Pancreas (tissue), 10 donors: ENCODE data around the gene XYLT1. TPM values are rescaled to one million over a fixed set of nuclear protein-coding genes. Genes with fewer than 3 reads are reported as not detected.
A peak's percentile ranks its signal among the peaks of the same experiment; 100 is the strongest.

Source experiments
- ATAC-seq, 4 donors: fragments of 200-7000 bp; cut with Tn5 transposase; one replicate each; pipeline versions ENCODE4 v1.8.0 to v1.9.1; 2020; ENCODE audit warnings: mild to moderate bottlenecking in 4 of 4, moderate library complexity in 4 of 4
- DNase-seq, 6 donors: peaks; one replicate each; pipeline ENCODE4 v3.0.0-alpha.2; 2020
- FAIRE-seq: peaks from 2 replicates; lab custom pipeline; 2012; peaks lifted over from hg19 to GRCh38; lab: Jason Lieb, UNC
- H3K27ac ChIP-seq, 4 donors: fragments of 200-600 bp; sonication (generic); 1 replicate in 3 of 4; 2 replicates in 1 of 4; pipeline versions ENCODE4 v1.5.0 to v1.8.0; 2020
- H3K27me3 ChIP-seq, 4 donors: fragments of 200-600 bp; one replicate each; pipeline ENCODE4 v1.8.0; 2021
- H3K36me3 ChIP-seq, 3 donors: fragments of 200-600 bp; sonication (generic) in 1 of 3; one replicate each; pipeline versions ENCODE4 v1.5.0 to v1.8.0; 2020 to 2021
- H3K4me1 ChIP-seq, 3 donors: fragments of 200-600 bp; one replicate each; pipeline ENCODE4 v1.8.0; 2021
- H3K4me3 ChIP-seq, 4 donors: fragments of 200-600 bp; sonication (generic) in 2 of 4; one replicate each; pipeline versions ENCODE4 v1.5.0 to v1.8.0; 2020 to 2021
- H3K9me3 ChIP-seq, 4 donors: fragments of 200-600 bp; one replicate each; pipeline ENCODE4 v1.8.0; 2021
- whole genome bisulfite sequencing, 2 donors: extraction: QIAGEN DNeasy Blood & Tissue Kit; methylation state at CpG; one replicate each; pipeline ENCODE4 v1.1.7; 2013; 5-methylcytosine and 5-hydroxymethylcytosine counted together
- intact Hi-C, 3 donors: fragments of 100-400 bp; cut with DNase I; formaldehyde crosslinking; loops; one replicate each; pipeline versions ENCODE4 v1.11.1 to v1.14.2; 2022
- polyA plus RNA-seq, 2 donors: library from polyadenylated mRNA; stranded (reverse); fragments of 200-250 nt; gene quantifications; one replicate each; pipeline ENCODE4 v1.2.3, GENCODE V29; 2013
- total RNA-seq, 6 donors: library from RNA; stranded (reverse); fragmentation: NEBNext Ultra II Directional in 4 of 6; extraction: Animal tissue kit (Norgen Biotek cat#: 25700) in 4 of 6; gene quantifications; one replicate each; pipeline versions ENCODE4 v1.2.1 to v1.2.4, GENCODE V29; 2021 to 2023
- TF ChIP-seq, protein P1 (sequence below), 4 donors: fragments of 200-600 bp; sonication (generic) in 3 of 4; IDR thresholded peaks; one replicate each; pipeline versions ENCODE4 v1.5.0 to v1.8.0; 2021; ENCODE audit warnings: antibody characterized with exemption in 4 of 4
- donor health status: healthy with polysubstance abuse.
- donor health status: DM: no; HTN: no; CAD: no; lungs with moderate emphysema.
- donor health status: DM: no; HTN: no; CAD: no.
- donor health status: control.
- donor health status: control.
- donor health status: Bipolar disorder and iron deficiency.
- donor health status: DM: yes; HTN: yes; CAD: no.
- donor health status: DM: no; HTN: no; CAD: no.
- donor health status: DM: no; HTN: no; CAD: no.
- donor health status: DM: yes; HTN: yes; CAD: no.

XYLT1 gene
- total and polyA plus RNA-seq, 8 donors: 1.6 to 8.2 (median 4.6) TPM

DNA sequence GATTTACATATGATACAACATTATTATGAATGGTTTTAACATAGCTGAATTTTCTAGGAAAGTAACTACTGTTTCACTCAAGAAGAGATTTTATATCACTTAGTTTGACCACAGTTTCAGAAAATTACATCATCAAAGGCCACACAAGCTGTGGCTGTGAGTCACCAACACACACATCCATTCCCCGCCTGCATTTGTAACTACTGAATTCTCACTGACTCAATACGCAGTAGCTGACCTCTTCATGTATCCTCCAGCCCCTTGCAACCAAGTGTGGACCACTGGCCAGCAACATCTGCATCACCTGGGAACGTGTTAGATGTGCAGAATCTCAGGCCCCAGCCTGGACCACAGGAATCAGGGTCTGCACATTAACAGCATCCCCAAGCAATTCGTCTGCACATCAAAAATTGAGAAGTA is 197.6 kb downstream of the XYLT1 start:
- Histone ChIP-seq H3K27ac (peak overlapping the region in 2 of 4 donors; percentile 44 to 76), H3K4me3 (no peak overlapping the region), H3K4me1 (peaks cover 34 to 45% (median 40%) of the 10 kb centered on the region in 3 donors), H3K36me3 (no peaks in the 10 kb centered on the region), H3K9me3 (no peaks in the 10 kb centered on the region), H3K27me3 (no peaks in the 10 kb centered on the region)
- TF ChIP-seq, protein P1, sequence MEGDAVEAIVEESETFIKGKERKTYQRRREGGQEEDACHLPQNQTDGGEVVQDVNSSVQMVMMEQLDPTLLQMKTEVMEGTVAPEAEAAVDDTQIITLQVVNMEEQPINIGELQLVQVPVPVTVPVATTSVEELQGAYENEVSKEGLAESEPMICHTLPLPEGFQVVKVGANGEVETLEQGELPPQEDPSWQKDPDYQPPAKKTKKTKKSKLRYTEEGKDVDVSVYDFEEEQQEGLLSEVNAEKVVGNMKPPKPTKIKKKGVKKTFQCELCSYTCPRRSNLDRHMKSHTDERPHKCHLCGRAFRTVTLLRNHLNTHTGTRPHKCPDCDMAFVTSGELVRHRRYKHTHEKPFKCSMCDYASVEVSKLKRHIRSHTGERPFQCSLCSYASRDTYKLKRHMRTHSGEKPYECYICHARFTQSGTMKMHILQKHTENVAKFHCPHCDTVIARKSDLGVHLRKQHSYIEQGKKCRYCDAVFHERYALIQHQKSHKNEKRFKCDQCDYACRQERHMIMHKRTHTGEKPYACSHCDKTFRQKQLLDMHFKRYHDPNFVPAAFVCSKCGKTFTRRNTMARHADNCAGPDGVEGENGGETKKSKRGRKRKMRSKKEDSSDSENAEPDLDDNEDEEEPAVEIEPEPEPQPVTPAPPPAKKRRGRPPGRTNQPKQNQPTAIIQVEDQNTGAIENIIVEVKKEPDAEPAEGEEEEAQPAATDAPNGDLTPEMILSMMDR (IDR thresholded peaks at IDR 0.05): no peak
- intact Hi-C loops: loop anchor here in 1 of 3 donors (10.0 kb wide), 1 partner anchor 202 kb away; the partner anchor contains the start of gene XYLT1
- no peak for FAIRE-seq
- peak in 1 of 4 donors; percentile 31 for ATAC-seq
- WGBS, 2 donors: 85 to 89% methylated on average over 4 of the region's 4 CpGs
- peak in 1 of 6 donors; percentile 56 for DNase-seq

DNA sequence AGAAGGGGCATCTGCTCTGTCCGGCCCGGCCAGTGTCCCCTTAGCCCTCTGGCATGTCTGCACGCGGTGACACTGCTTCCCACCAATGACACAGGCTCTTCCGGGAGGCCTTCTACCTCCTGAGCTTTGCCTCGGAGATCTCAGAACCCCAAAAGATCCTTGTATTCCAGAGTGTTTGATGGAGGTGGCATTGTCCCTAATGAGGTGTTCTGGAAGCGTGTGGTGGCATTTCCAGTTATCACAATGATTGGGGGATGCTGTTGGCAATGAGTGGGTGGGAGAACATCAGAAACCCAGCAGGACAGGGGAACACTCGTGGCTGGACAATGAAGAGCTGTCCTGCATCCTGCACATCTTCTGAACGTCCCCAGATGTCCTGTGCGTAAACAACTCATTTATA is 198.0 kb downstream of the XYLT1 start:
- intact Hi-C loops: loop anchor here in 1 of 3 donors (10.0 kb wide), 1 partner anchor 202 kb away; the partner anchor contains the start of gene XYLT1

DNA sequence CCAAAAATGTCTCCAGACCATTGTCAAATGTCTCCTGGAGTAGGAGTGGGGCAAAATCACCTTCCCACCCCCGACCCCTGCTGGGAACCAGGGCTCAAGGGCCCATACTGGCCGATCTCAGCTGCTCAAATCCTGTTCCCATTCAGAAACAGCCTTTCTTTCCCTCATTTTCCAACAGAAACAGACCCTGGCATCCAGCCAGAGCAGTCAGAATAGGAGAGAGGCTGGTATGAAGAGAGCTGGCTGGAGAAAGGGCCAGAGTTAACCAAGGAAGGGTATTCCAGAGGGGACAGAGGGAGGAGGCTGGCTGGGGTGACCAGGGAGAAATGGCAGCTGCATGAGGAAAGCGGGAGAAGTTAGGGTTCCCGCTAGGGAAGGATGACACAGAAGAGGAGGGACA is 199.1 kb downstream of the XYLT1 start:
- Histone ChIP-seq H3K27ac (peak overlapping the region; percentile 76 to 91 (median 84)), H3K4me3 (no peak overlapping the region), H3K9me3 (no peaks in the 10 kb centered on the region), H3K36me3 (no peaks in the 10 kb centered on the region), H3K27me3 (no peaks in the 10 kb centered on the region), H3K4me1 (peaks cover 45 to 50% (median 48%) of the 10 kb centered on the region in 3 donors)
- ATAC-seq (peak in 3 of 4 donors; percentile 2 to 12 (median 7)), DNase-seq (peak in 5 of 6 donors; percentile 40 to 70 (median 53)), FAIRE-seq (no peak)
- 63 to 68% methylated on average over 4 of the region's 4 CpGs for WGBS, 2 donors
- intact Hi-C loops: loop anchor here in 1 of 3 donors (10.0 kb wide), 1 partner anchor 203 kb away; the partner anchor contains the start of gene XYLT1
- TF ChIP-seq, protein P1 (IDR thresholded peaks at IDR 0.05): no peak

More for the DNA sequence above, 198.0 kb downstream of the XYLT1 start:
- H3K9me3 ChIP-seq: no peaks in the 10 kb centered on the region
- H3K36me3 ChIP-seq: no peaks in the 10 kb centered on the region
- H3K4me3 ChIP-seq: no peak overlapping the region
- FAIRE-seq (no peak), DNase-seq (no peak), ATAC-seq (no peak)
- peak overlapping the region in 2 of 4 donors; percentile 44 to 76 for H3K27ac ChIP-seq
- no peaks in the 10 kb centered on the region for H3K27me3 ChIP-seq
- WGBS, 2 donors: 87% methylated on average over 10 of the region's 10 CpGs
- H3K4me1 ChIP-seq: peaks cover 37 to 45% (median 40%) of the 10 kb centered on the region in 3 donors
- TF ChIP-seq, protein P1 (IDR thresholded peaks at IDR 0.05): no peak

DNA sequence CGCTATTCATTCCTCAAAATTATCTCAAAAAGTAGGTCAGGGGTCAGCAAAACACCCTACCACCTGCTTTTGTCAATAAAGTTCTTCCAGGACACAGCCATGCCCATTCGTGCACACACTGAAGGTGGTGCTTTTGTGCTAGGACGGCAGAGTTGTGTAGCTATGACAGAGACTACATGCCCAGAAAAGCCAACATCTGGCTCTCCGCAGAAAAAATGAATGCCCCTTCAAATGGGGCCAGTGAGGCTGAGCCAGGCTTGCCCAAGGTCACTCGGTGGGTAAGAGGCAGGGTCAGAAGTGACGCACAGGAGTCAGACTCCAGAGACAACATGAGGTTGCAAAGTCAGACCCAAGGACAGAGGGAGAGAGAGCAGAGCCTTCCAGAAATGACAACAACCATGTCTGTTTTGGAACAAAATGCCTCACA is 200.1 kb downstream of the XYLT1 start:
- 12 to 15% methylated on average over 6 of the region's 6 CpGs for WGBS, 2 donors
- FAIRE-seq (no peak), ATAC-seq (peak; percentile 40 to 55 (median 46)), DNase-seq (peak in 4 of 6 donors; percentile 56 to 73 (median 66))
- Histone ChIP-seq H3K27me3 (no peaks in the 10 kb centered on the region), H3K36me3 (no peaks in the 10 kb centered on the region), H3K4me1 (peaks cover 52 to 58% (median 56%) of the 10 kb centered on the region in 3 donors), H3K27ac (peak overlapping the region; percentile 76 to 91 (median 84)), H3K4me3 (no peak overlapping the region), H3K9me3 (no peaks in the 10 kb centered on the region)
- TF ChIP-seq, protein P1 (IDR thresholded peaks at IDR 0.05): no peak
- intact Hi-C loops: loop anchor here in 1 of 3 donors (10.0 kb wide), 1 partner anchor 204 kb away; the partner anchor contains the start of gene XYLT1

DNA sequence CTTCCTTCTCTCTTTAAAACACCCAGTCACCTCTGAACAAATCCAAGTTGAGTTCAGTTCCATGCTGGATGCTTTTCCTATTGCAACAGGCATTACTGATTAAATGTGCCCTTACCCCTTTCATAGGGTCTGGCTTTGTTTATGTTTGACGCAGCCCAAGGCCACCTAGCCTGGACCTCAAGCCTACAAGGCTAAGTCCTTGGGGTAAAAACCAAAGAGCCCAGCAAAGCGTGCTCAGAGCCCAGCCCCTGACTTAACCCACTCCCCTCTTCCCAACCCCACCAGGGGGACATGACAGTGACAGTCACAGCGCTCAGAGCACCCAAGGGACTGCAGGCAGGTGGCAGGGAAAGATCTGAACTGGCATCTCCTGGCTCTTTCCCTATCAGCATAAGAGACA is 200.6 kb downstream of the XYLT1 start:
- H3K9me3 ChIP-seq: no peaks in the 10 kb centered on the region
- DNase-seq: peak in 5 of 6 donors; percentile 53 to 68 (median 65)
- WGBS, 2 donors: 17 to 24% methylated on average over 3 of the region's 3 CpGs
- no peaks in the 10 kb centered on the region for H3K36me3 ChIP-seq
- no peak overlapping the region for H3K4me3 ChIP-seq
- no peaks in the 10 kb centered on the region for H3K27me3 ChIP-seq
- intact Hi-C loops: loop anchor here in 1 of 3 donors (10.0 kb wide), 1 partner anchor 205 kb away; the partner anchor contains the start of gene XYLT1
- H3K27ac ChIP-seq: peak overlapping the region; percentile 76 to 91 (median 84)
- no peak for FAIRE-seq
- peak; percentile 34 to 56 (median 42) for ATAC-seq
- peaks cover 52 to 62% (median 59%) of the 10 kb centered on the region in 3 donors for H3K4me1 ChIP-seq
- TF ChIP-seq, protein P1 (IDR thresholded peaks at IDR 0.05): no peak
